MM.1S (cell line): ENCODE data around the gene SRA1.

Experiments used
- DNase-seq: peaks from one replicate; pipeline ENCODE4 v3.0.0-alpha.2; 2015
- H2AFZ ChIP-seq: fragments of 300-600 bp; sonication (generic); 2 replicates; pipeline ENCODE4 v1.6.0; 2016; ENCODE audit warnings: antibody characterized with exemption, low read length
- H3F3A ChIP-seq: fragments of 300-600 bp; sonication (generic); 2 replicates; pipeline ENCODE4 v1.6.1; 2016; ENCODE audit warnings: mild to moderate bottlenecking, antibody characterized with exemption, low read length, moderate library complexity, mixed read lengths; ENCODE audit not compliant: insufficient read depth
- H3K27ac ChIP-seq: fragments of 300-600 bp; sonication (generic); 2 replicates; pipeline ENCODE4 v1.5.1; 2016; ENCODE audit warnings: mild to moderate bottlenecking, low read length
- H3K27me3 ChIP-seq: fragments of 300-600 bp; sonication (generic); replicated peaks from 2 replicates; pipeline ENCODE4 v1.6.0; 2016; ENCODE audit warnings: low read length; ENCODE audit not compliant: insufficient read depth
- H3K36me3 ChIP-seq: fragments of 300-600 bp; sonication (generic); replicated peaks from 2 replicates; pipeline ENCODE4 v1.6.1; 2016; ENCODE audit warnings: mild to moderate bottlenecking, low read length, mixed read lengths; ENCODE audit not compliant: insufficient read depth
- H3K4me1 ChIP-seq: fragments of 300-600 bp; sonication (generic); 2 replicates; pipeline ENCODE4 v1.6.1; 2016; ENCODE audit warnings: low read length, mixed read lengths
- H3K4me2 ChIP-seq: fragments of 300-600 bp; sonication (generic); 2 replicates; pipeline ENCODE4 v1.6.0; 2016; ENCODE audit warnings: low read depth, low read length
- H3K4me3 ChIP-seq: fragments of 300-600 bp; sonication (generic); 2 replicates; pipeline ENCODE4 v1.5.1; 2016; ENCODE audit warnings: low read length, mixed read lengths
- H3K79me2 ChIP-seq: fragments of 300-600 bp; sonication (generic); 2 replicates; pipeline ENCODE4 v1.6.1; 2016; ENCODE audit warnings: mixed run types, low read length, mixed read lengths
- H3K9ac ChIP-seq: fragments of 300-600 bp; sonication (generic); 2 replicates; pipeline ENCODE4 v1.6.1; 2016; ENCODE audit warnings: low read length, mixed read lengths
- H3K9me2 ChIP-seq: fragments of 300-600 bp; sonication (generic); replicated peaks from 2 replicates; pipeline ENCODE4 v1.6.1; 2016; ENCODE audit warnings: mild to moderate bottlenecking, low read length, mixed read lengths; ENCODE audit not compliant: insufficient read depth
- H3K9me3 ChIP-seq: fragments of 300-600 bp; sonication (generic); replicated peaks from 2 replicates; pipeline ENCODE4 v1.6.1; 2016; ENCODE audit warnings: mild to moderate bottlenecking, low read length, mixed read lengths; ENCODE audit not compliant: insufficient read depth
- H4K20me1 ChIP-seq: fragments of 300-600 bp; sonication (generic); 2 replicates; pipeline ENCODE4 v1.6.1; 2016; ENCODE audit warnings: mild to moderate bottlenecking, low read length, moderate library complexity, mixed read lengths; ENCODE audit not compliant: insufficient read depth
- EZH2 ChIP-seq: fragments of 300-600 bp; sonication (generic); optimal IDR thresholded peaks from 2 replicates; pipeline ENCODE3; 2017; ENCODE audit warnings: low read depth, mild to moderate bottlenecking, antibody characterized with exemption, low read length, mixed read lengths
- EZH2phosphoT487 ChIP-seq: fragments of 300-600 bp; sonication (generic); IDR thresholded peaks from 2 replicates; pipeline ENCODE4 v1.6.1; 2018; ENCODE audit warnings: antibody characterized with exemption, low read length
- TF ChIP-seq, protein P1 (sequence below): fragments of 300-600 bp; sonication (generic); IDR thresholded peaks from 2 replicates; pipeline ENCODE4 v1.5.1; 2016; ENCODE audit warnings: antibody characterized with exemption, low read length, mixed read lengths

Gene SRA1

DNA sequence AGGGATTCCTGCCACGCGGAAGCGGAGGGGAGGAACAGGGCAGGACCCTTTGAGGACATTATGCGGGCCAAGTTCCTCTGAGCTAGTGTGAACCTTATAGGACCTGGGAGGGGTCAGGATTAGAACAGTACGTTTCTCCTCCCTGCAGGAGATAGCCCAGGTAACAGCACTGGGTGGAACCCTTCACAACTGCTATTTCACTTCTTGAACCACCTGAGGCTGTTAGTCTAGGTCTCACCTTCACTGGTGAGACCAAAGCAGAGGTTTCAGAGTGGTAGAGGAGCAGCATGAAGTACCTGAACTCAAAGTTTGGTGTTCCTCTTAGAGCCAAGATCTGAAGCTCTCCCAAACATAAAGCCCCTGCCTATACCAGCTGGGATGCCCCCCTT, 9.0 kb downstream of the SRA1 start:
- Histone ChIP-seq H3K9me2 (no peaks in the 10 kb centered on the region), H3F3A (no peaks in the 10 kb centered on the region; the same call in none of the 2 replicates), H3K9me3 (no peaks in the 10 kb centered on the region), H3K36me3 (0 out of 2 replicates have a peak, but pooled peaks cover 4% of the 10 kb centered on the region), H3K4me3 (no peak overlapping the region), H3K4me2 (no peak overlapping the region), H4K20me1 (0 out of 2 replicates have a peak, but pooled peaks cover under 1% of the 10 kb centered on the region), H3K27me3 (no peaks in the 10 kb centered on the region), H2AFZ (no peak overlapping the region), H3K79me2 (peaks cover 14% of the 10 kb centered on the region), H3K9ac (no peak overlapping the region), H3K27ac (no peak overlapping the region), H3K4me1 (0 out of 2 replicates have a peak, but pooled peaks cover 4% of the 10 kb centered on the region)
- DNase-seq: no peak
- TF ChIP-seq EZH2phosphoT487: no peak
- TF ChIP-seq, protein P1, sequence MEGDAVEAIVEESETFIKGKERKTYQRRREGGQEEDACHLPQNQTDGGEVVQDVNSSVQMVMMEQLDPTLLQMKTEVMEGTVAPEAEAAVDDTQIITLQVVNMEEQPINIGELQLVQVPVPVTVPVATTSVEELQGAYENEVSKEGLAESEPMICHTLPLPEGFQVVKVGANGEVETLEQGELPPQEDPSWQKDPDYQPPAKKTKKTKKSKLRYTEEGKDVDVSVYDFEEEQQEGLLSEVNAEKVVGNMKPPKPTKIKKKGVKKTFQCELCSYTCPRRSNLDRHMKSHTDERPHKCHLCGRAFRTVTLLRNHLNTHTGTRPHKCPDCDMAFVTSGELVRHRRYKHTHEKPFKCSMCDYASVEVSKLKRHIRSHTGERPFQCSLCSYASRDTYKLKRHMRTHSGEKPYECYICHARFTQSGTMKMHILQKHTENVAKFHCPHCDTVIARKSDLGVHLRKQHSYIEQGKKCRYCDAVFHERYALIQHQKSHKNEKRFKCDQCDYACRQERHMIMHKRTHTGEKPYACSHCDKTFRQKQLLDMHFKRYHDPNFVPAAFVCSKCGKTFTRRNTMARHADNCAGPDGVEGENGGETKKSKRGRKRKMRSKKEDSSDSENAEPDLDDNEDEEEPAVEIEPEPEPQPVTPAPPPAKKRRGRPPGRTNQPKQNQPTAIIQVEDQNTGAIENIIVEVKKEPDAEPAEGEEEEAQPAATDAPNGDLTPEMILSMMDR: no peak

DNA sequence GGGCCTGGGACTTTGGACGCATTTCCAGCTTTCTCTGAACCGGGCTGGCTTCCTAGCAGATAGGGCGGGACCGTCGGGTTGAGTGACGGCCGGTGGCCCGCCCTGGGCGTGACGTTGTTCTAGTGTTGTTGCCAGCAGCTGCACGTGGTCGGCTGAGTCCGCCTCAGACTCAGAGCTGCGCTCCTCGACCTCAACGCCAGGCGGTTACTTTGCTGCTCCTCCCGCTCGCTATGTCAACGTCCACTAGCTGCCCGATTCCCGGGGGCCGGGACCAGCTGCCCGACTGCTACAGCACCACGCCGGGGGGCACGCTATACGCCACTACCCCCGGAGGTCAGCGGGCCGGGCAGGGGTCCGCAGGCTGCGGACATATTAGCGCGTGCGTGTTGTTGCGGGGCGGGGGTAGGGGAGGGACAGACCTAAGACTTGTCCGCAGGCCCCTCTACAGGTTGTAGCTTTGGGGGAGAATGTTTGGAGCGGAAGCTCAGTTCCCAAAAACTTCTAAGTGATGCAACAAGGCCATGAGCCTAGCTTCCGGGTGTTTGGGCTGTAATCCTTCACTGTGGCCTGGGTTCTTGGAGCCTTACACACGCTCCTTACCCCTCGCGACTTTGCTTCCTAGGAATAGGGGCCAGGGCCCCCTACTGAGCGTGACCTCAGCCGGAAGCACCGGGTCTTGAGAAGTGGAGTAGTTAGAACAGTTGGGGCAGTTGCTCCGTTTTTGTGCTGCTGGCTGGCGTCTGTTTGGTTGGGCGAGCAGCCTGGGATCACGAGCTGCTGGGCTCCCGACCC, 9.6 kb downstream of the SRA1 start, which contains the start of gene EIF4EBP3:
Gene EIF4EBP3 (plus strand): TSS at position 155 of the 792 bp plus-strand sequence. CDS start 76 bp downstream, at position 231.
- H2AFZ ChIP-seq: 0 out of 2 replicates have a peak within 1 kb of the TSS, but pooled peaks have one; percentile 5
- H3K9ac ChIP-seq: peak within 1 kb of the TSS; percentile 12; the same call in 1 of the 2 replicates
- no peak for TF ChIP-seq EZH2
- TF ChIP-seq, protein P1: peak; percentile 52
- H4K20me1 ChIP-seq: no peaks in the 10 kb centered on the region
- no peaks in the 10 kb centered on the region; the same call in none of the 2 replicates for H3F3A ChIP-seq
- H3K27ac ChIP-seq: no peak within 1 kb of the TSS
- peak within 1 kb of the TSS; percentile 70 for H3K4me2 ChIP-seq
- 0 out of 2 replicates have a peak, but pooled peaks cover 4% of the 10 kb centered on the region for H3K36me3 ChIP-seq
- DNase-seq: peak; percentile 88
- no peaks in the 10 kb centered on the region for H3K9me3 ChIP-seq
- no peaks in the 10 kb centered on the region for H3K9me2 ChIP-seq
- no peaks in the 10 kb centered on the region for H3K27me3 ChIP-seq
- H3K4me3 ChIP-seq: peak within 1 kb of the TSS; percentile 8; the same call in 1 of the 2 replicates
- H3K79me2 ChIP-seq: peaks cover 8% of the 10 kb centered on the region
- H3K4me1 ChIP-seq: 0 out of 2 replicates have a peak, but pooled peaks cover 4% of the 10 kb centered on the region

DNA sequence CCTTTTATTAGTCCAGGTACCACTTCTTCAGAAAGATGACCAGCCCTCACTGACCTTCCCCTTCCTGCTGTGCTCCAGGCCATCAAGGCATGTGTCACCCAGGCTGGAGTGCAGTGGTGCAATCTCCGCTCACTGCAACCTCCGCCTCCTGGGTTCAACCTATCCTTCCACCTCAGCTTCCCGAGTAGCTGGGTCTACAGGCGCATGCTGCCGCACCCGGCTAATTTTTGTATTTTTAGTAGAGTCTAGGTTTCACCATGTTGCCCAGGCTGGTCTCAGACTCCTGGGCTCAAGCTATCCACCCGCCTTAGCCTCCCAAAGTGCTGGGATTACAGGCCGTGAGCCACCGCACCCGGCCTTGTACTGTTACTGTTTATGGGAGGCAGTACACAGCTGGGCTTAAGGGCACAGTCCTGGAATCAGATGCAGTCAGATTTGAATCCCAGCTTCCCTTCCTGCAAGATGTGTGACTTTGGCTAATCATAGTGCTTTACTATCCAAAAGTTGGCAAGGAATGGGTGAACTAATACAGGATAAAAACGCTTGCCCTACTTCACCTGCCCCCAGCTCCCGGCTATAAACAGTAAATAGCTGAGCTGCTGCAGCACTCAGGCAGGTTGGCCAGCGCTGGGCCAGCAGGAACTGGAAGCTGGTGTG, 10.3 kb downstream of the SRA1 start:
- no peaks in the 10 kb centered on the region for H3K9me3 ChIP-seq
- 0 out of 2 replicates have a peak, but pooled peaks cover 4% of the 10 kb centered on the region for H3K4me1 ChIP-seq
- no peak overlapping the region for H3K27ac ChIP-seq
- no peaks in the 10 kb centered on the region for H3K27me3 ChIP-seq
- DNase-seq: no peak
- H3K4me3 ChIP-seq: peak overlapping the region; percentile 8; the same call in 1 of the 2 replicates
- TF ChIP-seq EZH2phosphoT487 (no peak), EZH2 (no peak)
- TF ChIP-seq, protein P1: no peak
- H4K20me1 ChIP-seq: no peaks in the 10 kb centered on the region
- 0 out of 2 replicates have a peak, but pooled peaks cover 4% of the 10 kb centered on the region for H3K36me3 ChIP-seq
- no peaks in the 10 kb centered on the region; the same call in none of the 2 replicates for H3F3A ChIP-seq
- 0 out of 2 replicates have a peak overlapping the region, but pooled peaks have one; percentile 5 for H2AFZ ChIP-seq
- H3K9me2 ChIP-seq: no peaks in the 10 kb centered on the region
- no peak overlapping the region; the same call in 1 of the 2 replicates for H3K9ac ChIP-seq
- peaks cover 4% of the 10 kb centered on the region for H3K79me2 ChIP-seq
- peak overlapping the region; percentile 70; the same call in 1 of the 2 replicates for H3K4me2 ChIP-seq
